HCT116 (cell line): ENCODE measurements around the gene SUPT5H. TPM values are rescaled to one million over a fixed set of nuclear protein-coding genes. Genes with fewer than 3 reads are reported as not detected.
A peak's percentile ranks its signal among the peaks of the same experiment; 100 is the strongest.

Experiments
- ATAC-seq: fragments of 200-7000 bp; cut with Tn5 transposase; 2 replicates; pipeline ENCODE4 v1.9.1; 2020; ENCODE audit warnings: mild to moderate bottlenecking, moderate library complexity
- Bru-seq: library from RNA; stranded (reverse); fragments of 400-500 nt; gene quantifications from one replicate; lab custom pipeline; 2021; lab: Mats Ljungman, UMichigan
- BruChase-seq, 2 experiments: library from RNA; stranded (reverse); fragments of 400-500 nt; gene quantifications; one replicate each; lab custom pipeline; 2021; lab: Mats Ljungman, UMichigan
- BruUV-seq: library from RNA; stranded (reverse); fragments of 400-500 nt; replicated peaks from 2 replicates; lab custom pipeline; 2021; lab: Mats Ljungman, UMichigan
- CTCF ChIA-PET: fragments of 300-600 bp; sonication (Branson Sonifier 250); formaldehyde crosslinking; loops from one replicate; lab custom pipeline; 2021; ENCODE audit warnings: antibody characterized with exemption; lab: Charles Lee
- POLR2A ChIA-PET: fragments of 300-600, 350-600 bp; sonication (Branson Sonifier 250); formaldehyde crosslinking; loops from one replicate; lab custom pipeline; 2021; ENCODE audit warnings: antibody characterized with exemption; lab: Charles Lee
- RAD21 ChIA-PET, 2 experiments: fragments of 300-600 bp; sonication (Branson Sonifier 250); formaldehyde crosslinking; loops; one replicate each; lab custom pipeline; 2023; ENCODE audit warnings: low total read pairs in 2 of 2; ENCODE audit not compliant: uncharacterized antibody in 2 of 2, unreplicated experiment in 2 of 2, low non-redundant PET in 1 of 2; lab: Charles Lee
- DNase-seq: peaks from one replicate; pipeline ENCODE4 v3.0.0-alpha.2; 2010; ENCODE audit warnings: low read depth, low spot score
- H2AFZ ChIP-seq: fragments of 200-600 bp; shearing (Covaris generic), sonication (generic); 2 replicates; pipeline ENCODE4 v1.6.1; 2017; ENCODE audit warnings: low read depth, mixed run types, mixed read lengths, antibody characterized with exemption, low read length; ENCODE audit not compliant: poor library complexity, severe bottlenecking
- H3K27ac ChIP-seq: 2 replicates; pipeline ENCODE4 v1.5.1; 2012; ENCODE audit warnings: low read depth, low read length
- H3K27me3 ChIP-seq: fragments of 200-600 bp; sonication (generic); 2 replicates; pipeline ENCODE4 v1.6.1; 2016; ENCODE audit warnings: mixed run types, low read length, mixed read lengths; ENCODE audit not compliant: insufficient read depth
- H3K36me3 ChIP-seq, 2 experiments: fragments of 200-500 bp in 1 of 2; fragments of 200-600 bp in 1 of 2; sonication (Bioruptor generic) in 1 of 2; sonication (generic) in 1 of 2; 2 replicates each; pipeline versions ENCODE4 v1.5.1 to v1.6.1; 2014 to 2016; ENCODE audit warnings: low read length in 2 of 2, inconsistent platforms in 1 of 2, mixed read lengths in 1 of 2, mixed run types in 1 of 2; ENCODE audit not compliant: insufficient read depth in 2 of 2, control insufficient read depth in 1 of 2
- H3K4me1 ChIP-seq, 2 experiments: fragments of 200-600 bp in 1 of 2; sonication (generic) in 1 of 2; 2 replicates each; pipeline versions ENCODE4 v1.5.1 to v1.6.1; 2012 to 2017; ENCODE audit warnings: low read length in 2 of 2, inconsistent platforms in 1 of 2, mild to moderate bottlenecking in 1 of 2, mixed read lengths in 1 of 2, mixed run types in 1 of 2, moderate library complexity in 1 of 2; ENCODE audit not compliant: insufficient read depth in 2 of 2, control insufficient read depth in 1 of 2
- H3K4me2 ChIP-seq: fragments of 200-600 bp; sonication (generic); 2 replicates; pipeline ENCODE4 v1.6.1; 2017; ENCODE audit warnings: mixed run types, low read length, mixed read lengths
- H3K4me3 ChIP-seq, 2 experiments: fragments of 200-600 bp in 1 of 2; sonication (generic) in 1 of 2; replicated peaks in 1 of 2; 2 replicates each; pipeline ENCODE4 v1.5.1; 2011 to 2016; ENCODE audit warnings: low read length in 2 of 2, control low read depth in 1 of 2, low read depth in 1 of 2, mild to moderate bottlenecking in 1 of 2, mixed read lengths in 1 of 2, mixed run types in 1 of 2
- H3K79me2 ChIP-seq: fragments of 200-600 bp; sonication (generic); 2 replicates; pipeline ENCODE4 v1.6.1; 2017; ENCODE audit warnings: mild to moderate bottlenecking, mixed run types, low read length, moderate library complexity, mixed read lengths; ENCODE audit not compliant: insufficient read depth
- H3K9ac ChIP-seq: fragments of 200-600 bp; sonication (generic); 2 replicates; pipeline ENCODE4 v1.6.1; 2016; ENCODE audit warnings: low read length, mixed read lengths
- H3K9me2 ChIP-seq: fragments of 200-600 bp; sonication (generic), shearing (Covaris generic); 2 replicates; pipeline ENCODE4 v1.6.1; 2017; ENCODE audit warnings: mixed run types, mild to moderate bottlenecking, moderate library complexity; ENCODE audit not compliant: insufficient read depth
- H3K9me3 ChIP-seq, 2 experiments: fragments of 200-500 bp in 1 of 2; fragments of 200-600 bp in 1 of 2; sonication (Bioruptor generic) in 1 of 2; sonication (generic) in 1 of 2; 2 replicates each; pipeline ENCODE4 v1.6.1; 2014 to 2017; ENCODE audit warnings: low read length in 2 of 2, mixed read lengths in 2 of 2, inconsistent platforms in 1 of 2, low read depth in 1 of 2, mild to moderate bottlenecking in 1 of 2, mixed run types in 1 of 2, moderate library complexity in 1 of 2; ENCODE audit not compliant: control insufficient read depth in 1 of 2, insufficient read depth in 1 of 2
- H4K20me1 ChIP-seq: fragments of 200-600 bp; sonication (generic), shearing (Covaris generic); 2 replicates; pipeline ENCODE4 v1.6.1; 2017; ENCODE audit warnings: mixed run types, mild to moderate bottlenecking, moderate library complexity; ENCODE audit not compliant: insufficient read depth
- CBX3 ChIP-seq: IDR thresholded peaks from 2 replicates; pipeline ENCODE4 v1.6.1; 2012; ENCODE audit warnings: low read depth
- CEBPB ChIP-seq: IDR thresholded peaks from 2 replicates; pipeline ENCODE4 v1.6.1; 2012; ENCODE audit warnings: low read depth
- EGR1 ChIP-seq: IDR thresholded peaks from 2 replicates; pipeline ENCODE4 v1.6.1; 2012; ENCODE audit warnings: low read depth
- ELF1 ChIP-seq: IDR thresholded peaks from 2 replicates; pipeline ENCODE4 v1.6.1; 2012; ENCODE audit warnings: low read depth, borderline replicate concordance
- EZH2 ChIP-seq: fragments of 200-600 bp; sonication (generic); IDR thresholded peaks from 2 replicates; pipeline ENCODE4 v1.6.1; 2017; ENCODE audit warnings: antibody characterized with exemption, mixed run types
- JUND ChIP-seq: IDR thresholded peaks from 2 replicates; pipeline ENCODE4 v1.6.1; 2012
- POLR2A ChIP-seq: IDR thresholded peaks from 2 replicates; pipeline ENCODE4 v1.7.0; 2011; ENCODE audit warnings: borderline replicate concordance; ENCODE audit not compliant: insufficient read depth, insufficient read length; ENCODE audit errors: extremely low read depth
- POLR2AphosphoS5 ChIP-seq: IDR thresholded peaks from 2 replicates; pipeline ENCODE4 v1.6.1; 2011; ENCODE audit warnings: mild to moderate bottlenecking, low read depth, low read length, moderate library complexity
- RAD21 ChIP-seq: IDR thresholded peaks from 2 replicates; pipeline ENCODE4 v1.6.1; 2012; ENCODE audit warnings: low read depth, mild to moderate bottlenecking
- REST ChIP-seq: IDR thresholded peaks from 2 replicates; pipeline ENCODE4 v1.6.1; 2012; ENCODE audit warnings: low read depth
- SIN3A ChIP-seq: IDR thresholded peaks from 2 replicates; pipeline ENCODE4 v1.6.1; 2012; ENCODE audit warnings: low read depth
- SP1 ChIP-seq: IDR thresholded peaks from 2 replicates; pipeline ENCODE4 v1.6.1; 2012; ENCODE audit warnings: low read depth
- SRF ChIP-seq: IDR thresholded peaks from 2 replicates; pipeline ENCODE4 v1.6.1; 2012; ENCODE audit warnings: low read depth
- TCF7L2 ChIP-seq: IDR thresholded peaks from 2 replicates; pipeline ENCODE4 v1.7.0; 2011; ENCODE audit warnings: borderline replicate concordance, inconsistent platforms; ENCODE audit not compliant: insufficient read depth, insufficient read length; ENCODE audit errors: extremely low read depth
- YY1 ChIP-seq: IDR thresholded peaks from 2 replicates; pipeline ENCODE4 v1.6.1; 2011; ENCODE audit warnings: low read length, low read depth, moderate library complexity, mild to moderate bottlenecking; ENCODE audit not compliant: insufficient replicate concordance; ENCODE audit errors: extremely low read depth
- ZBTB33 ChIP-seq: IDR thresholded peaks from 2 replicates; pipeline ENCODE4 v1.6.1; 2011; ENCODE audit warnings: mild to moderate bottlenecking, low read length, moderate library complexity; ENCODE audit not compliant: insufficient replicate concordance; ENCODE audit errors: extremely low read depth
- ZFX ChIP-seq: fragments of 450-650 bp; IDR thresholded peaks from 2 replicates; pipeline ENCODE4 v1.6.1; 2017
- intact Hi-C: fragments of 100-400 bp; cut with micrococcal nuclease; formaldehyde crosslinking; loops from 2 replicates; pipeline ENCODE4 v1.10.0; 2022
- long read RNA-seq: library from polyadenylated mRNA; unstranded; transcript quantifications from one replicate; pipeline ENCODE4 v2.0.0, GENCODE V29; 2021; ENCODE audit not compliant: unreplicated experiment
- polyA plus RNA-seq: library from polyadenylated mRNA; unstranded; fragments of >200 nt; gene quantifications from 2 replicates; pipeline ENCODE4 v1.2.1, GENCODE V29; 2012; ENCODE audit warnings: missing spikeins
- total RNA-seq: library from RNA; stranded (reverse); gene quantifications from one replicate; pipeline ENCODE4 v1.2.1, GENCODE V29; 2021; ENCODE audit not compliant: unreplicated experiment
- TF ChIP-seq, protein P1 (sequence below): IDR thresholded peaks from 2 replicates; pipeline ENCODE4 v1.6.1; 2012
- TF ChIP-seq, protein P2 (sequence below): IDR thresholded peaks from 2 replicates; pipeline ENCODE4 v1.6.1; 2012

Gene SUPT5H
- total RNA-seq (120 TPM), Bru-seq, nascent RNA (percentile 75 among the genes with signal in this experiment), BruChase-seq, experiment 1, labeled RNA remaining after a 6-hour chase (percentile 93 among the genes with signal in this experiment), BruChase-seq, experiment 2, labeled RNA remaining after a 2-hour chase (percentile 87 among the genes with signal in this experiment)
- 129 and 137 TPM in 2 replicates for polyA plus RNA-seq
- long read RNA-seq, transcript SUPT5H-218 (2 exons, 718 nt) = major isoform, 36 of 86 reads
- long read RNA-seq, partial matches to known transcripts = 42 of 86 reads
- long read RNA-seq, other reads (novel, unspliced or antisense) = 8 of 86 reads

DNA sequence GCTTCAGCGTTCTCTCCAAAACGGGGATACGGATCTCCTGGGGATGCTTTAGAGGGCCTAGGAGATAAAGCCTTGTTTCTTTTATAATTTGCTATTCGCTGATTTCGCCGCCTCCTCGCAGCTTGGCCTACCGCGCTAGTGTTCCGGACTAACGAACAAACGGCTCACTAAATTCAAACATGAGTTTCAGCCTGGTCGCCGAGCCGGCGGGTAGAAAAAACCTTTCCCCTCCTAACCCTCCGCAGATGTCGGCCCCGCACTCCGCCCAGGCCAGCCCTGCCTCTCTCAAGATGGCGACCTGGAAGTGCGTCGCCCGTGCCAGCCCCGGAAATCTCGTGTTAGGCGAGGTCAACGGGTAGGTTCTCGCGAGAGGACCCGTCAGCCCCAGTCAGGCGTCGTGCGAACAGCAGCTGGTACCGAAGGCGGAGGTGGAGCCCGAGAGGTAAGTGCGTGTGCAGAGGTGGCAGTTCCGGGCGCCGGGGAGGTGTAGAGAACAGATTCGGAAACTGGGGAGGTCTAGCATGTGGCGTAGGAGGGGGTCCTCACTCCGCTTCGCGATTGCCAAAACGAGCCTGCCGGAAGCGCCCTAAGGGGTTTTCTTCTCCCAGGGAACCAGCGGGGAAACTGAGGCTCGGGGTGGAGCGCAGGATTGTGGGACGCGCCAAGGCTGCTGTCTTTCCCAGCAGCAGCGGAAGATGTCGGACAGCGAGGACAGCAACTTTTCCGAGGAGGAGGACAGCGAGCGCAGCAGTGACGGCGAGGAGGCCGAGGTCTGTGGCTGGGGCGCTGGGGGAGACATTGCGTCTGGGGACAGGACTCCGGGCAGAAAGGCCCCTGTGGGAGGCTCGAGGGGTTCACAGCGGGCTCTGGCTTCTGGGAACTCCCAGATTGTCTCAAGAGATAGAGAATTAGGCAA, at the start of gene SUPT5H:
SUPT5H (plus strand) TSS at position 387 of the 916 bp plus-strand sequence; CDS start at position 696, 309 bp downstream.
- no peaks in the 10 kb centered on the region for H3K27me3 ChIP-seq
- peaks cover 60% of the 10 kb centered on the region for H3K79me2 ChIP-seq
- intact Hi-C loops = loop anchor here (2.0 kb wide), 1 partner anchor 87 kb away; the partner anchor contains the start of gene EID2B
- DNase-seq (peak; percentile 96), ATAC-seq (peak; percentile 95)
- peak within 1 kb of the TSS; percentile 86 for H3K9ac ChIP-seq
- H3K4me1 ChIP-seq = peaks cover 6 to 30% of the 10 kb centered on the region in 2 experiments
- no peaks in the 10 kb centered on the region; a peak in 1 of 4 replicates for H3K9me3 ChIP-seq
- H3K9me2 ChIP-seq = no peaks in the 10 kb centered on the region
- peak within 1 kb of the TSS; percentile 78 for H3K4me2 ChIP-seq
- TSS peak; percentile 81 for BruUV-seq
- peak within 1 kb of the TSS; percentile 87 for H3K27ac ChIP-seq
- ChIA-PET POLR2A (interaction anchor here (0.7 to 2.7 kb wide), 4 partner anchors 10 to 55 kb away, joined by 3 to 35 read pairs (median 4); partner anchors contain the start of genes MED29, PAF1 and RPS16), RAD21 (interaction anchor here in 1 of 2 experiments (0.6 kb wide), 1 partner anchor 29 kb away, joined by 3 read pairs; no protein-coding TSS in a partner anchor), CTCF (no interaction called here)
- peak within 1 kb of the TSS; percentile 74 to 100 for H3K4me3 ChIP-seq
- H2AFZ ChIP-seq = no peak within 1 kb of the TSS
- H4K20me1 ChIP-seq = no peaks in the 10 kb centered on the region
- H3K36me3 ChIP-seq = peaks cover 2 to 9% of the 10 kb centered on the region in 2 experiments; a peak in 2 of 4 replicates
- TF ChIP-seq CBX3 = peak; percentile 77
- TF ChIP-seq, protein P1, sequence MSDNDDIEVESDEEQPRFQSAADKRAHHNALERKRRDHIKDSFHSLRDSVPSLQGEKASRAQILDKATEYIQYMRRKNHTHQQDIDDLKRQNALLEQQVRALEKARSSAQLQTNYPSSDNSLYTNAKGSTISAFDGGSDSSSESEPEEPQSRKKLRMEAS = peak; percentile 98
- peak; percentile 89 for TF ChIP-seq EGR1
- peak; percentile 98 for TF ChIP-seq YY1
- TF ChIP-seq SP1 = peak; percentile 74
- peak; percentile 97 for TF ChIP-seq SIN3A
- peak; percentile 88 for TF ChIP-seq POLR2A
- TF ChIP-seq, protein P2, sequence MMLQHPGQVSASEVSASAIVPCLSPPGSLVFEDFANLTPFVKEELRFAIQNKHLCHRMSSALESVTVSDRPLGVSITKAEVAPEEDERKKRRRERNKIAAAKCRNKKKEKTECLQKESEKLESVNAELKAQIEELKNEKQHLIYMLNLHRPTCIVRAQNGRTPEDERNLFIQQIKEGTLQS = no peak
- no peak for TF ChIP-seq EZH2
- no peak for TF ChIP-seq JUND
- peak; percentile 91 for TF ChIP-seq POLR2AphosphoS5
- no peak for TF ChIP-seq TCF7L2
- TF ChIP-seq CEBPB = no peak
- TF ChIP-seq SRF = no peak
- peak; percentile 99 for TF ChIP-seq ZBTB33
- no peak for TF ChIP-seq REST
- TF ChIP-seq ELF1 = peak; percentile 84; the same call in 1 of the 2 replicates
- peak; percentile 83 for TF ChIP-seq ZFX
- no peak for TF ChIP-seq RAD21
